Small intestine (tissue), 7 donors: ENCODE measurements around the gene S100PBP. TPM values are rescaled to one million over a fixed set of nuclear protein-coding genes. Genes with fewer than 3 reads are reported as not detected.
"Not testable (repeated sequence)": the region's sequence is repeated elsewhere in the genome, so short reads cannot be mapped to it uniquely, and the experiment has no call there.

Source experiments
- DNase-seq, 2 donors: peaks; one replicate each; pipeline versions ENCODE4 v3.0.0 to v3.0.0-alpha.2; 2013
- FAIRE-seq: peaks from 2 replicates; lab custom pipeline; 2012; peaks lifted over from hg19 to GRCh38; lab: Jason Lieb, UNC
- H3K27ac ChIP-seq, 3 donors: one replicate each; pipeline ENCODE4 v1.5.1; 2013; ENCODE audit warnings: low read length in 2 of 3, mild to moderate bottlenecking in 2 of 3, control low read depth in 1 of 3, inconsistent platforms in 1 of 3, low read depth in 1 of 3, moderate library complexity in 1 of 3
- H3K27me3 ChIP-seq, 3 donors: one replicate each; pipeline ENCODE4 v1.6.1; 2013; ENCODE audit warnings: low read length in 3 of 3, inconsistent platforms in 1 of 3; ENCODE audit not compliant: control insufficient read depth in 3 of 3, insufficient read depth in 3 of 3
- H3K36me3 ChIP-seq, 3 donors: one replicate each; pipeline ENCODE4 v1.6.1; 2013; ENCODE audit warnings: low read length in 3 of 3, inconsistent platforms in 1 of 3, low read depth in 1 of 3, mild to moderate bottlenecking in 1 of 3, moderate library complexity in 1 of 3; ENCODE audit not compliant: control insufficient read depth in 3 of 3, insufficient read depth in 2 of 3
- H3K4me1 ChIP-seq, 3 donors: one replicate each; pipeline ENCODE4 v1.6.1; 2013; ENCODE audit warnings: low read length in 2 of 3, inconsistent platforms in 1 of 3, low read depth in 1 of 3, mild to moderate bottlenecking in 1 of 3, moderate library complexity in 1 of 3; ENCODE audit not compliant: control insufficient read depth in 3 of 3, insufficient read depth in 2 of 3
- H3K4me3 ChIP-seq, 3 donors: one replicate each; pipeline ENCODE4 v1.5.1; 2013; ENCODE audit warnings: low read length in 3 of 3, control low read depth in 1 of 3, inconsistent platforms in 1 of 3, low read depth in 1 of 3, mild to moderate bottlenecking in 1 of 3, moderate library complexity in 1 of 3
- H3K9me3 ChIP-seq, 2 donors: one replicate each; pipeline ENCODE4 v1.6.1; 2013; ENCODE audit warnings: low read depth in 1 of 2, low read length in 1 of 2; ENCODE audit not compliant: control insufficient read depth in 2 of 2, insufficient read depth in 1 of 2
- WGBS, 3 donors: extraction: QIAGEN DNeasy Blood & Tissue Kit; methylation state at CpG; one replicate each; pipeline ENCODE4 v1.1.7; 2013; 5-methylcytosine and 5-hydroxymethylcytosine counted together
- polyA plus RNA-seq, 4 donors: library from polyadenylated mRNA; stranded (reverse) in 3 of 4; unstranded in 1 of 4; fragments of 200-250 nt in 3 of 4; fragments of 120-200 nt in 1 of 4; gene quantifications; one replicate each; pipeline versions ENCODE4 v1.2.1 to v1.2.3, GENCODE V29; 2013
- donor health status: healthy with polysubstance abuse.
- donor health status: control.
- donor health status: control.
- donor health status: Bipolar disorder and iron deficiency.
- donor health status: healthy.

Gene S100PBP
- polyA plus RNA-seq, 4 donors, result 4.3 to 23.5 (median 7.2) TPM

GRCh38 chr1:32903991-32904785 lies 86.7 kb downstream of the S100PBP start:
- 30 to 60% (median 60%) methylated on average over 3 of the region's 3 CpGs for WGBS, 3 donors
- DNase-seq (peak; percentile 85 to 99), FAIRE-seq (no peak)
- peaks cover 4 to 37% (median 8%) of the 10 kb centered on the region in 3 donors for H3K4me1 ChIP-seq
- H3K9me3 ChIP-seq, result no peaks in the 10 kb centered on the region
- H3K4me3 ChIP-seq, result no peak overlapping the region
- peak overlapping the region; percentile 68 to 92 (median 81) for H3K27ac ChIP-seq
- H3K27me3 ChIP-seq, result peaks cover 0 to 7% (median 3%) of the 10 kb centered on the region in 3 donors
- H3K36me3 ChIP-seq, result no peaks in the 10 kb centered on the region

- Histone ChIP-seq H3K27me3 (peaks cover 0 to 7% (median 3%) of the 10 kb centered on the region in 3 donors), H3K4me1 (peaks cover 4 to 37% (median 8%) of the 10 kb centered on the region in 3 donors), H3K9me3 (no peaks in the 10 kb centered on the region), H3K36me3 (no peaks in the 10 kb centered on the region), H3K27ac (peak overlapping the region; percentile 68 to 92 (median 81)), H3K4me3 (no peak overlapping the region)
- DNase-seq (no peak), FAIRE-seq (no peak)
- WGBS, 3 donors, result 13 to 64% (median 44%) methylated on average over 2 of the region's 2 CpGs
Observed at GRCh38 chr1:32904797-32905196, 87.3 kb downstream of the S100PBP start.

- not testable (repeated sequence) for FAIRE-seq
- 78 to 83% (median 81%) methylated on average over 10 of the region's 10 CpGs for WGBS, 3 donors
Observed at GRCh38 chr1:32905588-32905987, 88.1 kb downstream of the S100PBP start.

DNA sequence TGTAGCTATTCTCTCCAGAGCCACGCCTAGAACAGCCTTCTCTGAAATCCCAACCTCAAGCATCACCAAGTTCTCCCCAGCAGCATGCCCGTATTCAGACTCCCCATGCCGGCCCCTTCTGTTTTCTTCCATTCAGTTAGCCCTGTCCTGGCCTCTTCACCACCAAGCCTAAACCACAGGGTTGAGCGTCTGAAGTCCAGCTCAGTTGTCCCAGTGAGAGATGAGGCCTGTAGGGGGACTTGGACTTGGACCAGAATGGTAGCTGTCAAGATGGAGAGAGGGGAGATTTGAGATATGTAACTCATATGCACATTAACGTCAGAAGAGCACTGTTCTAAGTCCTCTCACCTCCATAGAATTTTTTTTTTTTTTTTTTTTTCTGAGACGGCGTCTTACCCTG lies 89.2 kb downstream of the S100PBP start:
- Histone ChIP-seq H3K4me1 (peaks cover 4 to 30% (median 8%) of the 10 kb centered on the region in 3 donors), H3K27ac (peak overlapping the region in 1 of 3 donors; percentile 48), H3K27me3 (peaks cover 0 to 3% (median 0%) of the 10 kb centered on the region in 3 donors), H3K9me3 (no peaks in the 10 kb centered on the region), H3K4me3 (no peak overlapping the region), H3K36me3 (no peaks in the 10 kb centered on the region)
- DNase-seq, result peak in 1 of 2 donors; percentile 73
- FAIRE-seq, result no peak
- WGBS, 3 donors, result 77 to 84% (median 80%) methylated on average over 7 of the region's 7 CpGs

More at GRCh38 chr1:32905588-32905987, 88.1 kb downstream of the S100PBP start:
- not testable (repeated sequence) for DNase-seq, H3K9me3 ChIP-seq, H3K36me3 ChIP-seq, H3K4me3 ChIP-seq, H3K27me3 ChIP-seq
- Histone ChIP-seq H3K4me1 (peaks cover 4 to 34% (median 8%) of the 10 kb centered on the region in 3 donors), H3K27ac (peak overlapping the region in 2 of 3 donors; percentile 17 to 32)

GRCh38 chr1:32907435-32907834 lies 90.0 kb downstream of the S100PBP start:
- 16 to 22% (median 20%) methylated on average over 4 of the region's 4 CpGs for WGBS, 3 donors
- FAIRE-seq, result no peak

More at GRCh38 chr1:32907435-32907834, 90.0 kb downstream of the S100PBP start:
- Histone ChIP-seq H3K4me3 (no peak overlapping the region), H3K36me3 (no peaks in the 10 kb centered on the region), H3K27ac (peak overlapping the region in 1 of 3 donors; percentile 47), H3K4me1 (peaks cover 4 to 34% (median 8%) of the 10 kb centered on the region in 3 donors), H3K9me3 (no peaks in the 10 kb centered on the region), H3K27me3 (peaks cover 0 to 3% (median 0%) of the 10 kb centered on the region in 3 donors)
- peak; percentile 40 to 44 for DNase-seq

Other genes starting within 250 kb of the S100PBP start
- 10 to 100 TPM; 44.9 to 98.4 (median 73.3) TPM for gene ZBTB8OS, start 167.1 kb upstream of the S100PBP start, polyA plus RNA-seq
- 100 to 1,000 TPM in 1 of 4 donors, 10 to 100 TPM in 3; 38.7 to 160 (median 60.0) TPM for gene RBBP4, start 166.4 kb upstream of the S100PBP start, polyA plus RNA-seq
- gene SYNC, start 114.9 kb upstream of the S100PBP start, polyA plus RNA-seq, result 1 to 10 TPM; 1.0 to 4.7 (median 2.3) TPM
- gene YARS1, start 295 bp upstream of the S100PBP start, polyA plus RNA-seq, result 10 to 100 TPM; 39.4 to 79.9 (median 54.9) TPM
- gene FNDC5, start 53.3 kb downstream of the S100PBP start, polyA plus RNA-seq, result 1 to 10 TPM in 3 of 4 donors, not detected in 1; 1.1 to 5.5 (median 1.2) TPM
- 1 to 10 TPM in 2 of 4 donors, under 1 TPM in 1, not detected in 1; 0.96 to 2.9 (median 1.6) TPM for gene HPCA, start 68.8 kb downstream of the S100PBP start, polyA plus RNA-seq
- gene TMEM54, start 83.7 kb downstream of the S100PBP start, polyA plus RNA-seq, result 100 to 1,000 TPM in 3 of 4 donors, 10 to 100 TPM in 1; 42.6 to 414 (median 241) TPM
- 10 to 100 TPM; 20.8 to 29.2 (median 28.9) TPM for gene RNF19B, start 147.2 kb downstream of the S100PBP start, polyA plus RNA-seq
- 100 to 1,000 TPM; 180 to 210 (median 205) TPM for gene AK2, start 219.2 kb downstream of the S100PBP start, polyA plus RNA-seq